DND-41 (cell line): Measurements from ENCODE around the gene PRKCE.

ENCODE experiments used
- EZH2 ChIP-seq: IDR thresholded peaks from 3 replicates; pipeline ENCODE4 v1.6.1; 2012; ENCODE audit warnings: borderline replicate concordance, low read depth, mild to moderate bottlenecking, moderate library complexity, low read length, inconsistent platforms; ENCODE audit not compliant: severe bottlenecking
- TF ChIP-seq, protein P1 (sequence below): IDR thresholded peaks from 2 replicates; pipeline ENCODE4 v1.5.1; 2012; ENCODE audit warnings: borderline replicate concordance, low read length, moderate library complexity, mild to moderate bottlenecking; ENCODE audit not compliant: poor library complexity, severe bottlenecking; ENCODE audit errors: extremely low read depth

GRCh38 chr2:46026431-46026830 is 375.0 kb downstream of the PRKCE start:
- no peak for TF ChIP-seq EZH2
- TF ChIP-seq, protein P1, sequence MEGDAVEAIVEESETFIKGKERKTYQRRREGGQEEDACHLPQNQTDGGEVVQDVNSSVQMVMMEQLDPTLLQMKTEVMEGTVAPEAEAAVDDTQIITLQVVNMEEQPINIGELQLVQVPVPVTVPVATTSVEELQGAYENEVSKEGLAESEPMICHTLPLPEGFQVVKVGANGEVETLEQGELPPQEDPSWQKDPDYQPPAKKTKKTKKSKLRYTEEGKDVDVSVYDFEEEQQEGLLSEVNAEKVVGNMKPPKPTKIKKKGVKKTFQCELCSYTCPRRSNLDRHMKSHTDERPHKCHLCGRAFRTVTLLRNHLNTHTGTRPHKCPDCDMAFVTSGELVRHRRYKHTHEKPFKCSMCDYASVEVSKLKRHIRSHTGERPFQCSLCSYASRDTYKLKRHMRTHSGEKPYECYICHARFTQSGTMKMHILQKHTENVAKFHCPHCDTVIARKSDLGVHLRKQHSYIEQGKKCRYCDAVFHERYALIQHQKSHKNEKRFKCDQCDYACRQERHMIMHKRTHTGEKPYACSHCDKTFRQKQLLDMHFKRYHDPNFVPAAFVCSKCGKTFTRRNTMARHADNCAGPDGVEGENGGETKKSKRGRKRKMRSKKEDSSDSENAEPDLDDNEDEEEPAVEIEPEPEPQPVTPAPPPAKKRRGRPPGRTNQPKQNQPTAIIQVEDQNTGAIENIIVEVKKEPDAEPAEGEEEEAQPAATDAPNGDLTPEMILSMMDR = no peak
